Stimulated activated CD8-positive, alpha-beta memory T cell treated with anti-CD3 and anti-CD28 coated beads, Interleukin-7, amount 100 ng/mL, for 24 hours (primary cell): ENCODE data around the gene C1QTNF5.
"Not testable (repeated sequence)": the region's sequence is repeated elsewhere in the genome, so short reads cannot be mapped to it uniquely, and the experiment has no call there.

Experiments
- DNase-seq: peaks from one replicate; pipeline ENCODE4 v3.0.0-alpha.2; 2020; ENCODE audit warnings: low read depth

Gene C1QTNF5, protein sequence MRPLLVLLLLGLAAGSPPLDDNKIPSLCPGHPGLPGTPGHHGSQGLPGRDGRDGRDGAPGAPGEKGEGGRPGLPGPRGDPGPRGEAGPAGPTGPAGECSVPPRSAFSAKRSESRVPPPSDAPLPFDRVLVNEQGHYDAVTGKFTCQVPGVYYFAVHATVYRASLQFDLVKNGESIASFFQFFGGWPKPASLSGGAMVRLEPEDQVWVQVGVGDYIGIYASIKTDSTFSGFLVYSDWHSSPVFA

DNA sequence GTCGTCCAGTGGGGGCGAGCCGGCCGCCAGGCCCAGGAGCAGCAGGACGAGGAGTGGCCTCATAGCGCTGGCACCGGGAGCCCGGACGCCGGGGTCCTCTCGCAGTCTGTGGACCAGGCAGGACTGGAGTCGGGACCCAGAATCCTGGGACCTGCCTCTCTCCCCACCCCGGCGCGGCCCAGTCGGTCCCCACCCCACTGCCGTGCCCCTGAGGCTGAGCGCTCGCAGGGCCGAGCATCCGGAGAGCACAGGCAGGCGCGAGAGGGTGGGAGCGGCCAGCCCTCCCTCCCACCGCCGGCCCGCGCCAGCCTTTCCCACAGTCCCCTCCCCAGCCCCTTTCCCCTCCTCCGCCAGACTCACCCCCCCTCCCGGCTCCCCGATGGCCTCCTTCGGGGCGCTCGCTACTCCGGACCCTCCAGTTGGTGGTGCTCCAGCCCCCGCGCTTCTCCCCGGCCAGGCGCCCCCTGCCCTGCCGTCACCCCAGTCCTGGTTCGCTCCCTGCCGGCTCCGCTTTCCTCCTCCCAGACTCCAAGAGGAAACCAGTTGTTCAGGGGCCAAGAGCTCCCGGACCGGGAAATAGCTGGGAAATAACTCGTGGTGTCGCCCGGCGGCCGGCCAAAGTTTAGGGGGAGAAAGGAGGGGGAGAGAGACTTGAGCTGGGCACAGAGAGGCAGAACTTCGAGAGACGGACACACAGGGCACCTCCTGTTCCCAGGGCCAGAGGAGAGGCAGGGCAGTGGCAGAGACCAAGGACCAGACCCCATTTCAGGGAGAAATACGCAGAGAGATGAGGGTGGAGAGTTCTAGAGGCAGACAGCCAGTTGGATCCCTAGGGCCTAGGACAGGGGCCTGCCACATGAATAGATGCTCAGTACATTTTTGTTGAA, at the start of gene C1QTNF5:
Gene C1QTNF5 (minus strand): TSS at position 549 of the 887 bp plus-strand sequence. CDS start 486 bp downstream, at position 63.
- no peak for DNase-seq

DNA sequence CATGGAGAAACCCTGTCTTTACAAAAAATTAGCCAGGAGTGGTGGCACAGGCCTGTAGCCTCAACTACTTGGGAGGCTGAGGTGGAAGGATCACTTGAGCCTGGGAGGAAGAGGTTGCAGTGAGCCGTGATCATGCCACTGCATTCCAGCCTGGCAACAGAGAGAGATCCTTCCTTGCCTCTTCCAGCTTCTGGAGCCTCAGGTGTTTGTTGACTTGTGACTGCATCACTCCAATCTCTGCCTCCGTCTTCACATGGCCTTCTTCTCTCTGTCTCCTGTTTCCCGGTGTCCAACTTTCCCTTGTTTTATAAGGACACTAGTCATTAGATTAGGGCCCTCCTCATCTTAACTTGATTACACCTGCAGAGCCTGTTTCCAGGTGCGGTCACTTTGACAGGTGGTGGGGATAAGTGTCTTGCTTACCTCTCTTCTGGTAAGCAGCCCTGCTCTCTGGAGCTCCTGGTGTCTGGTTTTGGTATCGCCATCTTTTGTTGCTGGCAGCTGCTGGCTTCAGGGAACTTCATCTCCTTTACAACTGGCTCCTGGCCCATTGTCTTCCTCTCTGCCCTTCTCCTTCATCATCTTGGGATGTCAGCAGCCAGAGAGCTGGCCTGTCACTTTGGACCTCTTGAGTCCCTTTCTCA, 49.0 kb upstream of the C1QTNF5 start:
- DNase-seq = no peak

DNA sequence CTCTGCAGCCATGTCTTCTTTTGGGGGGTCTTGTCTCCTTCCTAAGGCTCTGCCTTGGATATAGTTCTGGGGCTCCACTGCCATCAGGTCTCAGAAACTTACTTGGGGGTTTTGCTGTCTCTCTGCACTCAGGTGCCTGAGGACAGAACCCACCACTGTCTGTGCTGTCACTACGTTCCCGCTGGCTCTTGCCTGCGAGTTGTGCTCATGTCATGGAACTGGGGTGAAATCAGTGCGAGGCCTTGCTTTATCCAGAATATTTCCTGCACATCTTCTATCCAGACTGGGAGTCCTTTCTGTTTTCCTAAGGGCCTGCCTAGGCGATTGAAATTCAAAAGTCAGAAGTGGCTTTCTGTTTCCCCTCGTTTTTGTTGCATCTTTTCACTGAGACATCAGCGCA, 47.4 kb upstream of the C1QTNF5 start:
- DNase-seq = no peak

DNA sequence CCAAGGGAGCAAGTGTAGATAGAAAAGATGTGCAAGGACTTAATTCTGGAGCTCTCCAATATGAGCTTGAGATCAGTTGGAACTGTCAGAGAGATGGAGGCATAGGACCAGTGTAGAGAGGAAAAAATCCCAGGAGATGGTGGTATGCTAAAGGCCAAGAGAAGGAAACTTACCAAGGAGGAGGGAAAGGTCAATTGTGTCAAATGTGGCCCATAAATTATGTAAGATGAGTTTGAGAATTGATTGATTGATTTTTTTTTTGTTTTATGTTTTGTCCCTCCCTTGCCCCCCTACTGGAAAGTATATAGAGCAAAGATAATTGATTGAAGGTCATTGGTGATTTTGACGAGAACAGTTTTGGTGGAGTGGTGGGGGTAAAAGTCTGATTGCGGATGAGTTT, 43.6 kb upstream of the C1QTNF5 start:
- no peak for DNase-seq

DNA sequence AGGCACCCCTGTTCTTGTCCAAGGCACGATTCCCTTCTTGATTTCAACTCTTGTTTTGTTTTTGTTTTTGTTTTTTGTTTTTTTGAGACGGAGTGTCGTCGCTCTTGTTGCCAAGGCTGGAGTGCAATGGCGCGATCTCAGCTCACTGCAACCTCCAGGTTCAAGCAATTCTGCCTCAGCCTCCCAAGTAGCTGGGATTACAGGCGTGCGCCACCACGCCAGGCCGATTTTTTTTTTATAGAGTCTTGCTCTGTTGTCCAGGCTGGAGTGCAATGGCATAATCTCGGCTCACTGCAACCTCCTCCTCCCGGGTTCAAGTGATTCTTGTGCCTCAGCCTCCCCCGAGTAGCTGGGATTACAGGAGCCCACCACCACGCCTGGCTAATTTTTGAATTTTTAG, 41.8 kb upstream of the C1QTNF5 start:
- DNase-seq = not testable (repeated sequence)

DNA sequence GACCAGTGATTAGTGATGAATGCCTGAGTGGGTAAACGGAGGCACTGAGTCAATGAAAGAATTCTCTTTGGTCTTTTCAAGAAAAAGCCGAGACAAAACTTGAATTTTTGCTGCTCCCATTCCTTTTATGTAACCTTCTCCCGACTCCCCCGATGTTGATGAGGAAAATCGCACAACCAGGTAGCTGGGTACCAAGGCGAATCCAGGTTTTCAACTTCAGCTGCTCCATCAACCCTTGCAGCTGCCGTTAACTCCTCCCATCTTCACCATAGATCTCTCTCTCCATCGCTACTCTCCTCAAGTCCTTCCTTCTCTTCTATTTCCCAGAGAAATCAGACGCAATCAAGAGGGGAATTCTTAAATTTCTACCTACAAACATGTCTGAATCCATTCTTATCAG, 41.4 kb upstream of the C1QTNF5 start:
- no peak for DNase-seq

DNA sequence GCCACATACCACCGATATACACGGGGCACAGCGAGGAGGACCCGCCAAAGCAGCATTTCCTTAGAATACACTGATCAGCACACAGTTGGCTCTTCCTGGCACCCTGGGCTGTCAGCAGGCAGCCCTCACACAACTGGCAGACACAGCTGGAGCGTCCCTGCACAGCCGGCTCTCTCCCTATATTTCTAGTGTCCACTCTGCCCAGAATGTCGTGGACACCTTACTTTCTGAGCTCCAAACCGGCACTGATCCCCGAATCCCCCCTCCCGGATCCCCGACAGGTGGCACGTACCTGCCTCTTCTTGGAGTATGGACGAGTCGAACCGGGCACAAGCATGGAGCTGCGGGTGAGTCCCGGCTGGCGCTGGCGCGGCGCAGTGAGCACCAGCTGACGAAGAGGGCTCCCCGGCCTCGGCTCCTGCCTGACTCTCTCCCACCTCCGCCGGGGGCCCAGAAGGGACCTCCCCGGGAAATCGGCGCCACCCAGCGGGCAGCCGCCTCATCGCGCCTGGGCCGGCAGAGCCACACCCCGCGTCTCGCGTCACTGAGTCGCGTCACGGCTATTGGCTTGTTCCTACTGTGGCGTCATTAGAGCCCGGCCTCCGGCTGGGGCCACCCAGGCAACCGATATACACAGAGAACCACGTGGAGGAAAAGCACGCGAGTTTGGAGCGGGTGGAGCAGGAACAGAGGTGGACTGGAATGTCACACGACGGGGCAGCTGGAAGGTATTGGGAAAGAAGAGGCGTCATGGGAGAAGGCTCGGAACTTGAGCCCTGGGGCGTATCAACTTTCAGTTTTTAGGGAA, 40.7 kb upstream of the C1QTNF5 start, which contains the start of gene USP2:
Gene USP2 (minus strand): TSS at position 510 of the 808 bp plus-strand sequence. CDS start 8,210 bp downstream, outside the sequence.
- peak; percentile 95 for DNase-seq

DNA sequence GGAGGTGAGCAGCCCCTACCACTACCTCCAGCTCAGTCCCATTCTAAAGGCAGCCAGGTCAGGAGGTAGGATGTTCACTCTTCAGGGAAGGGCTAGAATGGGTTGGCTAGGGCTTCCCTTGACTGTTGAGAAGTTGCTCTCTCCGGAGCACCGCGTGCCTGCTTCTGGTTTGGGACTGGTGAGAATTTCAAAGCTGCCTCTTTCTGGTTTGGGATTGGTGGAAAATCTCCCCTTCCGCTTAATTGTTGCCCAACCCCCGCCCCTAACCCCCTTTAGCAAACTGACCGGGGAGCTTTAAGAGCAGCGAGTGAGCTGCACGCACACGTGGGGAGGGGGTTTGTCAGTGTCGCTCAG, 40.1 kb upstream of the C1QTNF5 start:
- no peak for DNase-seq

DNA sequence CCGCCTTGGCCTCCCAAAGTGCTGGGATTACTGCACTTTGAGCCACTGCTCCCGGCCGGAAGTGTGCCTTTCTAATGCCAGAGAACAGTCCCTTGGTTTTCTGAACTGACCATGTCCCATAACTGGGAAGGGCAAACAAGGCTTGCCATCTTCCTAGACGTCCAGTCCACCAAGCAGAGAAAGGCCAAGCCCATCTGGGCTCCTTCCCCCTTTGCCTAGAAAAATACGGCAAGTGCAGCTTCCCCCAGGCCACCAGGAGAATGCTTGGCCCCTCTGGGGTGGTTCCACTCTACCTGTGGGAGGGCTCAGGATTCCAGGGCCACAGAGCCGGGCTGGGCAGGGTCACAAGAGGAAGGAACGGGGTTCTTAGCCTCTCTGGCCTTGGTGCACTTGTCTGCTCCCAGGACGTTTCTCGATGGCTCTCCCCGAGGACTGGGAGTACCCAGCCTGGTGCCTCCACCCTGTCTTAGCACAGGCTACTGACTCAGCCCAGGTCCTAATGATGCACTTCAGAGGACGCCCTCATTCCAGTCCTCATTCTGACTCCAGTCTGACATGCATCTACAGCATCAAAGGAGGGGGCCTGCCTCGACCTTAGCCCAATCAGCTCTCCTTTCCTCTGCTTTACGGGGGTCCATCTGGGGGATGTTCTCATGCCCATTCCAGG, 39.6 kb upstream of the C1QTNF5 start:
- DNase-seq = no peak

DNA sequence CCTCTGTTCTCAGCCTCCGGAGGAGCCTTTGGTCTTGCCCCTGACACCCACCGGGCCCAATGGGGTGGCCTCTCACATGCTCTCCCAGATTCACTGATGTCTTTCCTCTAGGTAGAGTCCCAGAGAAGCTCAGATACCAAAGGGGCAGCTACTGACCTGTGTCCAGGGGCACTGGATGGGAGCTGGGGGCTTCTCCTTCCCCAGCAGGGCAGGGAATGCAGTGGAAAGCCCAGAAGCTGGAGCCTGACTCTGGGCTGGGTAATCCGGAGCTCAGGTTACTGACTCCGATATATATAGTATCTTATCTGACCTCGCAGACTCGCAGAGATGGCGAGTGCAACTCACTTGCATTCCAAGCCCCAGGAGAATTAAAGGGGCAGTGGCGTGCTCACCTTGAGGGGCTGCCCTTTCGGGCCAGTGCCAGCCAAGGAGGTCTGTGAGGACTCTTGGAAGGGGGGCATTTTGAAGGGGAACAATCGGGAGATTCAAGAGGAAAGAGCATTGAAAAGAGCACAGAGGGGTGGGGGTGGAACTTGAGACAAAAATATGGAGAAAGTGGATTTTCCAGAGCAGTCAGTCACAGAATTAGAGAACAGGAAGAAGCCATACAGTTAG, 38.3 kb upstream of the C1QTNF5 start:
- no peak for DNase-seq

DNA sequence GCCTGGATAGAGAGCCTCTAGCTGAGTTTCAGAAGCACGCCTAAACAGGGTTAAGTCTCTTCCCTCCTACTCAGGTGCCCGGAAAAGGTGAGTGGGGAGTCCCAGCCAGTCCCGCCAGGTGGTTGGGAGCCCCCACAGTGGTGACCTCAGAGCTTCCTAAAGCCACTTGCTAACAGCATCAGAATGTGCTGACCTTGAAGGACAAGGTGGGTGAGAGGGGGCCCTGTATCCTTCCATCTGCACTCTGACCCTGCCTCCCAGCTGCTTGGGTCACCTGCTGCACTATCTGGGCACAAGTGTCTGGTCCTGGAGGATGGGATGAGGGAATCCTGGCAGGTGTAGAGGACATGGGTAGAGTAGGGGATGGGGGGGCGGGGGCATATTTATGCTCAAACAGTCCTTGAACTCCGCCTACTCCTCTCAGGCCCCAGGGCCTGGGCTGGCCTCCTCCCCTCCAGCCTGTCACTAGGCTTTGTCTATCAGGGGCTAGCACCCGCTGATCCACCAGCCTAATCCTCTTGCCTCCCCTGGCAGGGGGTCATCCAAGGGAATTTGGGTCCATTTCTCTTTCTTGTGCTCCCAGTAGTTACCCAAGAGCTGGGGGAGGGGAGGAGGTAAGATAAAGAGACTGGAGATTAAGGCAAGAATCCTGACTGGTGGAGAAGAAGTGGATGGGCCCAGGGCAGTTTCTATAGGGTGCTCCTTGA, 37.4 kb upstream of the C1QTNF5 start:
- DNase-seq = no peak

DNA sequence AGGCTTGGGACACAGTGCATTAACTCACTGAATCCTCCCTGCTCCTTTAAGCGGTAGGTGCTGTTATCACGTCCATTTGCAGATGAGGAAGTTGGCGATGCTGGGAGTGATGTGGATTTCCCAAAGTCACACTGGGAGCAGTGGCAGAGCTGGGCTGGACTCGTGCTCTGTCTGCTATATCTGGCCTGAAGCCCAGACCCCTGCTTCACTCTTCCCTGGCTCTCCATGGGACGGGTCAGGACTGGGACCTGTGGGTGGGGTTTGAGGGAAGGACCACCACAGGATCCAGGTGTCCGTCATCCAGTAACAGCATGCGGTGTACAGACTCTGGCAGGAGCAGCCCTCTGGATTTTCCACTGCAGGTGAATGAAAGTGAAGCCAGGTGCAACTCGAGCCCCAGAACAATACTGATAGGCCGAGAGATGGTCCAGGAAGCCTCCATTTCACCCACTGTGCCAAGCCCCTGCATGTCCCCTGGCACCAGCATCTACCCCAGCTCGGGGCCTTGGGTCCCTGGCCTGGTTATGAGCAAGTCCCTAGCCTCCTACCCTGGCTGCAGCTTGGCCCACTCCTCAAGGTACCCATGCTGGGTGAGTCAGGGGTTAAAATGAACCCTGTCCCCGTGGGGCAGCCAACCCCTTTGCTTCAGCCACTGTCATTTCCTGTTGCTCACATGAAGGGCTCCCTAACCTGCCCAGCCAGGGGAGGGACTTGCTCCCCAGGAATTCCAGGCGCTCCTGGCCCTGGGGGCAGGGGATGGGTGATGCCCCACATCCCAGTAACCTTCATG, 36.6 kb upstream of the C1QTNF5 start:
- no peak for DNase-seq

DNA sequence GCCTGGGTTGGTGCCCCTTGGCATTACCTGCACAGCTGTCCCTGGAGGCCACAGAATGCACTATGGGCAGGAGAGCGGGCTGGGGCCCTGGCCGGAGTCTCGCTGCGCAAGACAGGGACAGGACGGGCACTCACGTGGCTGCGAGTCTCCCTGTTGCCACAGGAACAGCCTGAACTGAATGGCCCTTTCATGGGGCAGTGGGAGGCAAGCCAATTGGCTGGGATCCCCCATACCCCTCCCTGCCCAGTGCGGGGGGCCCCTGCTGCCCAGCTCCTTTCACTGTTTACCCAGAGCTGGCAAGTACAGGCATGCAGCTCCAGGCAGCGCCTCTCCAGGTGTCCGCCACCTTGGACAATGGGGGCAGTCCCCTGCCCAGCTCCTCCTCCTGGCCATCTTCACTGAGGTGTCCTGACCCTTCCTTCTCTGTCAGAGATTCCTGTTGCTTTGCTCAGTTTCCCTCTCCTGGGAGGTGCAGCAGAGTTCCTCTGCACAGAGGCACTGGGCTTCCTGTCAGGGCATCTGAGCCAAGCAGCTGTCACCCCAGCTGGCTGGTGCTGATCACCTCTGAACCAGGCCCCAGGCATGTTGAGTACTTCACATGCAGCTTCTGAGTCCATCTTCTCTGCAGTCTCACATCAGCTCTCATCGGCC, 35.6 kb upstream of the C1QTNF5 start:
- DNase-seq = no peak

DNA sequence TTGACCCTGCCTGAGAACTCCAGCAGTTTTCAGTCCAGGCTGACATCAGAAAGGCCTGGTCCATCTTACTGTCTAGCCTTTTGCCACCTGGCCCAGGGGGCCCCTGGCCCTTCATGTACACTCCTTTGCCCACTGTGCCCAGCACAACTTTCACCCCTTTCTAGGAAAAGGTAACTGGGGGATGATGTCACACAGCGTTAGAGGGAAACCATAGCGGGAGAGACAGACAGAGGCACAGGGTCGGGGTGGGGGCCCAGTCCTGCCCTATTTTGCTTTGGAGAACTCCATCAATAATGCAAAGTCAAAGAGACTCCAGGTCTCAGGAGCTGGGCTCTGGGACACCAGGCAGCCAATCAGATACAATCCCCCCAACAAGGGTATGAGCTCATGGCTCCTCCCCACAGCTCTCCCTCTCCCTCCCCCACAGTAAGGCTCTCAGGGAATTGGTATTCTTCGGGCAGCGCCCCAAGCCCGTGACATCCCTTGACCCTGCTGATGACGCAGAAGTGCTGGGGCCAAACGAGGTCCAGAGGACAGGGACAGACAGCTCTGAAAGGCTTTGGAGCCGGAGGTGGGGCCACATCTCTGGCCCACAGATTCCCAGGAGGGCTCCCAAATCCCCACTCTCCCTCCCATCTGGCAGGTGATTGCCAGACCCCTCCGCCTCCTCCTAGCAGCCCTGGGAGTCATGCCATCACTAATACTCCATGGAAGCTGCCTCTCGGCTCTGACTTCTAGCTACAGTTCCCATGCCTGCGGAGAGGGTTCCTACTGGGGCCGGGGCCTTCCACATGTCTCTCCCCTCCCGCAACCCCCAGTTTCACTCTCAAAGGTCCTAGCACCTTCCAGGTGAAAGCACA, 34.9 kb upstream of the C1QTNF5 start:
- no peak for DNase-seq

DNA sequence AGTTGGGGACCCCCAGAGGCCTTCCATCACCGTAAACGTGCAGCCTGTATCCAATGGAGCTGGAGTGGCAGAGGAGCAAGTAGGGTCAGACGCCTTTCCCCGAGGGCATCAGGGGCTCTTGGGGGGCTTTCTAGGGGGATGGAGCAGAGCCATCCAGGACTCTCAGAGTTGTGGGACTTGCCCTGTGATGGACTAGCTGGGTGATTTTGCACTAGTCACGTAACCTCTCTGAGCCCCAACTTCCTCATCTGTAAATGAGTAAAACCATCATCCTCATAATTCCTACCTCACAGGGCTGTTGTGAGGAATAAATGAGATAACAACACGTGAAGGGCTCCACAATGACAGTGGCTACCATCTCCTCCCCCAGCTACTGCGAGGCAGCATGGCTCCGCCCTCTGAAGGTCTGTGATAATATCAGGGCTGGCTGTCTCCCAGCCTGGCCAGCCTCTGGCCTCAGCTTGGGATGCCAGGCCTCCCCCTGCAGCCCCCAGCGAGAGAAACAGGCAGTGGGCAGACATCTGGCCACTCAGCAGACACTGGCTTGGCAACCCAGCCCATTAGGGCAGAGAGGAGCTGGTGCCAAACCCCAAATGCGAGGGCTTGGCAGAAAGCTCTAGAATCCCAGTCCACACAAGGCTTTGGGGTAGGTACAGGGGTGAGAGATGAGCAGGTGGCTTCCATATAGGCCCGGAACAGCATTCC, 34.1 kb upstream of the C1QTNF5 start:
- no peak for DNase-seq

DNA sequence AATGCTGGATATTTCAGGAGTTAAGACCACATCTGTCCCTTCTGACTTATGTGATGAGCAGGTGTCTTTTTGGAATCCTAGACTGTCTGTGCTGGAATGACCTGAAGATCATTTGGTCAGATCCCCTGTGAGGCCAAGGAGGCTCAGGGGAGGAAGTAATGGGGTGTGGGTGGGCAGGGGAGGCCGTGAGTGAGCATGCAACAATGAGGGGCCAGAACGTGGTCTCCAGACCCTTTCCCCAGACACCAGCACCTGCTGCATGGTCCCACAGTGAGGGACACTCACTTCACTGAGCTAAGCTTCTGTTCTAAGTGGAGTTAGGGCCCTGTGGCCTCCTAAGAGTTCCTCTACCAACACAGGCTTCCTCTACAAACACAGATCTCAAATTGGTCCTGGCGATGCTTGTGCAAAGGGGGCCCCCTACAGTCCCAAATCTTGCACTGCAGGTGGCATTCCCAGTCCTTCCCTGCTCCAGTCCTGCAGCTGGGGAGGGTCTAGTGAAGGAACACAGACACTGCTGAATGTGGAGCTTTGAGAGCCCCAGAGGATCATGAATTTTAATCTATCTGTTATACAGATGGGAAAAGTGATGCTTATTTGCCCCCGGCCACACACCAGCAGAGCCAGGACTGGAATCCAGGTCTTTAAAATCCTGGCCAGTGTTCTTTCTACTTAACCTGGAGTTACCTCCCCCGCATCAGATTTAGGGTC, 33.4 kb upstream of the C1QTNF5 start:
- no peak for DNase-seq
